Gastrocnemius medialis (tissue), 4 donors: Measurements from ENCODE around the gene COLGALT1. TPM values are rescaled to one million over a fixed set of nuclear protein-coding genes. Genes with fewer than 3 reads are reported as not detected.

Experiments used
- ATAC-seq, 2 donors: fragments of 150-250 bp; one replicate each; pipeline ENCODE4 v1.9.1; 2016
- DNase-seq, 2 donors: peaks; one replicate each; pipeline ENCODE4 v3.0.0-alpha.2; 2019
- H3K27ac ChIP-seq, 4 donors: fragments of 200-600 bp; sonication (generic); 1 replicate in 1 of 4; 2 replicates in 3 of 4; pipeline ENCODE4 v1.5.1; 2016 to 2018; ENCODE audit warnings: mild to moderate bottlenecking in 2 of 4, moderate library complexity in 1 of 4
- H3K27me3 ChIP-seq, 3 donors: fragments of 200-600 bp; sonication (generic) in 2 of 3; 1 replicate in 1 of 3; 2 replicates in 2 of 3; pipeline versions ENCODE4 v1.5.1 to v1.6.0; 2016 to 2019; ENCODE audit warnings: mild to moderate bottlenecking in 1 of 3, moderate library complexity in 1 of 3
- H3K36me3 ChIP-seq, 2 donors: fragments of 200-600 bp; sonication (generic) in 1 of 2; one replicate each; pipeline ENCODE4 v1.5.1; 2017 to 2018
- H3K4me1 ChIP-seq, 2 donors: fragments of 200-600 bp; sonication (generic) in 1 of 2; one replicate each; pipeline ENCODE4 v1.5.1; 2016 to 2017; ENCODE audit warnings: mild to moderate bottlenecking in 2 of 2
- H3K4me3 ChIP-seq, 4 donors: fragments of 200-600 bp; sonication (generic) in 3 of 4; 1 replicate in 1 of 4; 2 replicates in 3 of 4; pipeline ENCODE4 v1.5.1; 2016 to 2019; ENCODE audit warnings: mild to moderate bottlenecking in 2 of 4
- H3K9me3 ChIP-seq, 3 donors: fragments of 200-600 bp; sonication (generic) in 2 of 3; 1 replicate in 1 of 3; 2 replicates in 2 of 3; pipeline ENCODE4 v1.5.1; 2016 to 2019
- POLR2A ChIP-seq, 2 donors: fragments of 450-650 bp; IDR thresholded peaks; one replicate each; pipeline ENCODE4 v1.6.1; 2017; ENCODE audit warnings: antibody characterized with exemption in 2 of 2, mild to moderate bottlenecking in 2 of 2, moderate library complexity in 2 of 2
- in situ Hi-C, 4 donors: fragments of 200-750 bp; cut with MboI; loops; one replicate each; pipeline versions ENCODE4 v1.15.0 to v1.8.0; 2017; ENCODE audit warnings: low sequenced_read_pairs in 4 of 4
- intact Hi-C: fragments of 100-400 bp; cut with DNase I; formaldehyde crosslinking; loops from one replicate; pipeline ENCODE4 v1.15.1; 2023; ENCODE audit warnings: low total_unique reads
- total RNA-seq, 4 donors: library from RNA; depleted of rRNA; stranded (reverse); fragments of >200 nt; gene quantifications; one replicate each; pipeline versions ENCODE4 v1.1.0 to v1.2.3, GENCODE V29; 2016
- TF ChIP-seq, protein P1 (sequence below), 5 experiments: fragments of 450-650 bp in 3 of 5; fragments of 200-600 bp in 2 of 5; sonication (generic) in 2 of 5; IDR thresholded peaks in 4 of 5; conservative IDR thresholded peaks in 1 of 5; 1 replicate in 4 of 5; 2 replicates in 1 of 5; pipeline ENCODE4 v1.5.1; 2016 to 2019; ENCODE audit warnings: antibody characterized with exemption in 5 of 5, mild to moderate bottlenecking in 3 of 5, moderate library complexity in 3 of 5

Gene COLGALT1
- total RNA-seq, 4 donors from 2014 or later = 16.6 to 33.2 (median 27.5) TPM

GRCh38 chr19:17623224-17623935 lies 67.9 kb downstream of the COLGALT1 start:
- Histone ChIP-seq H3K4me3 (no peak overlapping the region), H3K27me3 (peaks cover 0 to under 1% (median 0%) of the 10 kb centered on the region in 3 donors), H3K9me3 (peaks cover 0 to 4% (median 3%) of the 10 kb centered on the region in 3 donors), H3K36me3 (no peaks in the 10 kb centered on the region), H3K4me1 (no peaks in the 10 kb centered on the region), H3K27ac (no peak overlapping the region)
- TF ChIP-seq, protein P1, sequence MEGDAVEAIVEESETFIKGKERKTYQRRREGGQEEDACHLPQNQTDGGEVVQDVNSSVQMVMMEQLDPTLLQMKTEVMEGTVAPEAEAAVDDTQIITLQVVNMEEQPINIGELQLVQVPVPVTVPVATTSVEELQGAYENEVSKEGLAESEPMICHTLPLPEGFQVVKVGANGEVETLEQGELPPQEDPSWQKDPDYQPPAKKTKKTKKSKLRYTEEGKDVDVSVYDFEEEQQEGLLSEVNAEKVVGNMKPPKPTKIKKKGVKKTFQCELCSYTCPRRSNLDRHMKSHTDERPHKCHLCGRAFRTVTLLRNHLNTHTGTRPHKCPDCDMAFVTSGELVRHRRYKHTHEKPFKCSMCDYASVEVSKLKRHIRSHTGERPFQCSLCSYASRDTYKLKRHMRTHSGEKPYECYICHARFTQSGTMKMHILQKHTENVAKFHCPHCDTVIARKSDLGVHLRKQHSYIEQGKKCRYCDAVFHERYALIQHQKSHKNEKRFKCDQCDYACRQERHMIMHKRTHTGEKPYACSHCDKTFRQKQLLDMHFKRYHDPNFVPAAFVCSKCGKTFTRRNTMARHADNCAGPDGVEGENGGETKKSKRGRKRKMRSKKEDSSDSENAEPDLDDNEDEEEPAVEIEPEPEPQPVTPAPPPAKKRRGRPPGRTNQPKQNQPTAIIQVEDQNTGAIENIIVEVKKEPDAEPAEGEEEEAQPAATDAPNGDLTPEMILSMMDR (IDR thresholded peaks at IDR 0.05 in 4 of 5, conservative IDR thresholded peaks at IDR 0.05 in 1 of 5) = no peak
- intact Hi-C loops (no loop called here), in situ Hi-C loops (loop anchor here in 1 of 4 donors (25.0 kb wide), 1 partner anchor 464 kb away; the partner anchor contains the start of genes IL12RB1 and MAST3)
- DNase-seq (no peak), ATAC-seq (no peak)

DNA sequence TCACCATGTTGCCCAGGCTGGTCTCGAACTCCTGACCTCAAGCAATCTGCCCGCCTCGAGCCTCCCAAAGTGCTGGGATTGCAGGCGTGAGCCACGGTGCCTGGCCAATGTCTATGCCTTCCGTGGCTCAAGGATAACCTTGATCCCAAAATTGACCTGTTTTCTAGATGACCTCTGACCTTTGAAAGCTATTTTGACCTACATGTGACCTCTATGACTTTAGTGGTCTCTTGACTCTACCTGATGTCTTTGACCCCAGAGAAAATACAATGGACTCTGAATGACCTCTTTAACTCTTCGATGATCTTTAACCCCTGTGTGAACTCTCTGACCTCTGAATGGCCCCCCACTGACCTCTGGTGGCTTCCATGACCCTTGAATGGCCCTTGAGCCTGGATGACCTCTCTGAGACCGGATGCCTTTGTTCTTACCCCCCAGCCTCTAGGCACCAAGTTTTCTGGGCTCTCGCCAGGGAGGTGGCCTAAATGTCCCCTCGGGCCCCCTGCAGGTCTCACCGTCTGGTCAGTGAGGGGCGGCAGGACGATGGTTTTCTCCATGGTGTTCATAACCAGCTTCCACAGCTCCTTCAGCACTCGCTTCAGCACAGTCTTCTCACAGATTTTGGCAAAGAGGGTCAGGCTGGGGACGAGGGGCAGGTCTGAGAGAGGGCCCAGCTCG lies 69.0 kb downstream of the COLGALT1 start:
- TF ChIP-seq, protein P1 (IDR thresholded peaks at IDR 0.05 in 4 of 5, conservative IDR thresholded peaks at IDR 0.05 in 1 of 5) = no peak
- TF ChIP-seq POLR2A (IDR thresholded peaks at IDR 0.05) = no peak
- in situ Hi-C loops (loop anchor here in 1 of 4 donors (25.0 kb wide), 1 partner anchor 463 kb away; the partner anchor contains the start of genes IL12RB1 and MAST3), intact Hi-C loops (no loop called here)
- H3K4me1 ChIP-seq = no peaks in the 10 kb centered on the region
- no peak for DNase-seq
- no peaks in the 10 kb centered on the region for H3K36me3 ChIP-seq
- H3K4me3 ChIP-seq = no peak overlapping the region
- H3K27ac ChIP-seq = no peak overlapping the region
- no peaks in the 10 kb centered on the region for H3K27me3 ChIP-seq
- no peak for ATAC-seq
- peaks cover 0 to 4% (median 3%) of the 10 kb centered on the region in 3 donors for H3K9me3 ChIP-seq

DNA sequence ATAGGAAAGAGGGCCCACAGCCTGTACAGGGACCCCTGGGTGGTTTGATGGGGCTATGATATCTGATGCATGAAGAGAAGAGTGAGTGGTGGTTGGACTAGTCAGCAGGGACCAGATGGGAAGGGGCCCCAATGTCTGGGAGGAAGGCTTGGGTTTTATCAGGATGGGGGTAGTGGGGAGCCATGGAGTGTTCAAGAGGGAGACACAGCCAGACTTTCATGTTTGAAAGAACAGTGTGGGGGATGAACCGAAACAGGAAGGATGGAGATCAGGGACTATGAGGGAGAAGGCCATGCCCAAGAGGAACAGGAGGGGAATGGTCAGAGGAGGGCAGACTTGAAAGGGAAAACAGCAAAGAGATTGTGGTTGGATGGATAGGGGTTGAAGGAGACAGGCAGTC lies 69.6 kb downstream of the COLGALT1 start:
- DNase-seq (no peak), ATAC-seq (no peak)
- no peak overlapping the region for H3K4me3 ChIP-seq
- in situ Hi-C loops (no loop called here), intact Hi-C loops (no loop called here)
- no peaks in the 10 kb centered on the region for H3K27me3 ChIP-seq
- no peak for TF ChIP-seq POLR2A (IDR thresholded peaks at IDR 0.05)
- TF ChIP-seq, protein P1 (IDR thresholded peaks at IDR 0.05 in 4 of 5, conservative IDR thresholded peaks at IDR 0.05 in 1 of 5) = no peak
- H3K27ac ChIP-seq = no peak overlapping the region
- no peaks in the 10 kb centered on the region for H3K36me3 ChIP-seq
- peaks cover 0 to 4% (median 3%) of the 10 kb centered on the region in 3 donors for H3K9me3 ChIP-seq
- H3K4me1 ChIP-seq = no peaks in the 10 kb centered on the region

DNA sequence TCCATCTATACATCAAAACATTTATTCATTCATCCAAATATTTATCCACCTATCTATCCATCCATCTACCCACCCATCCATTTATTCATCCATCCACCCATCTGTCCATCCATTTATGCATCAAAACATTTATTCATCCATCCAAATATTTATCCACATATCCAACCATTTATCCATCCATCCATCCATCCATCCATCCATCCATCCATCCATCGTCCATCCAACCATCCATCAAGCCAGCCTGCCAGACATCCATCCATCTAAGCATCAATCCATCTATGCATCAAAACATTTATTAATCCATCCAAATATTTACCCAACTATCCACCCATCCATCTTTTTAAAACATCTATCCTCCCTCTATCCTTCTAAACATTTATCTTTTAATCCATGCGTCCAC lies 70.5 kb downstream of the COLGALT1 start:
- no peak overlapping the region for H3K27ac ChIP-seq
- DNase-seq (no peak), ATAC-seq (no peak)
- no peak for TF ChIP-seq POLR2A (IDR thresholded peaks at IDR 0.05)
- H3K4me1 ChIP-seq = no peaks in the 10 kb centered on the region
- H3K9me3 ChIP-seq = peaks cover 0 to 4% (median 3%) of the 10 kb centered on the region in 3 donors
- no peak overlapping the region for H3K4me3 ChIP-seq
- H3K27me3 ChIP-seq = no peaks in the 10 kb centered on the region
- in situ Hi-C loops (no loop called here), intact Hi-C loops (no loop called here)
- no peaks in the 10 kb centered on the region for H3K36me3 ChIP-seq

DNA sequence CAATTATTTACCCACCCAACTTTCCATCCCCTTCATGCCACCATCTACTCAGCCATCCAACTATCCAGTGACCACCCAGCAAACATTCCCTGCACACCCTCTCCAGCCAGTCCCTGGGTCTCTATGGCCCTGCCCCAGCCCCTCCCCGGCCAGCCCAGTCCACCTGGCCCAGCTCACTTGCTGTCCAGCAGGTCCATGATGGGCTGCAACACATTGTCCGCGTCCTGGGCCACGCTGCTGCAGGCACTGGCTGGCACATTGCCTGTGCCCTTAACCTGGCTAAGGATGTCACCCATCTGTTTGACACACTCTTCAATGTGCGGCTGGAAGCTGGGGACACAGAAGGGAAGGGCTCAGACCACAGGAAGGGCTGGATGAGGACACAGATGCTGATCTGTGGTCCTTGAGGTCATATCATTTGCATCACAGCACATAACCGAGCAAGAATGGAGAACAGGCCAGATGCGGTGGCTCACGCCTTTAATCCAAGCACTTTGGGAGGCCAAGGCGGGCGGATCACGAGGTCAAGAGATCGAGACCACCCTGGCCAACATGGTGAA lies 71.1 kb downstream of the COLGALT1 start:
- H3K27ac ChIP-seq = no peak overlapping the region
- intact Hi-C loops = no loop called here
- no peak overlapping the region for H3K4me3 ChIP-seq
- in situ Hi-C loops = no loop called here
- no peaks in the 10 kb centered on the region for H3K4me1 ChIP-seq
- H3K36me3 ChIP-seq = no peaks in the 10 kb centered on the region
- H3K9me3 ChIP-seq = peaks cover 0 to 4% (median 3%) of the 10 kb centered on the region in 3 donors
- no peaks in the 10 kb centered on the region for H3K27me3 ChIP-seq
- no peak for DNase-seq
- no peak for ATAC-seq
- TF ChIP-seq, protein P1 (IDR thresholded peaks at IDR 0.05 in 4 of 5, conservative IDR thresholded peaks at IDR 0.05 in 1 of 5) = no peak
- TF ChIP-seq POLR2A (IDR thresholded peaks at IDR 0.05) = no peak
